Measurements from ENCODE around the gene ARL6IP6. TPM values are rescaled to one million over a fixed set of nuclear protein-coding genes. Genes with fewer than 3 reads are reported as not detected.

ARL6IP6 gene
- total and polyA plus RNA-seq, 2 of the 13 experiments (the other 11 are each of a cell fraction or from before 2014, with no cell fraction given), result 45.0 to 65.9 TPM

- TF ChIP-seq GZF1 (CRISPR knock-in tag; IDR thresholded peaks at IDR 0.05) (0 out of 2 replicates have a peak, but pooled peaks have one; percentile 64), PHF5A (CRISPR knock-in tag; IDR thresholded peaks at IDR 0.05; ENCODE audit: low read depth, unreplicated experiment) (peak; percentile 52), HNRNPK (IDR thresholded peaks at IDR 0.05; ENCODE audit: low read depth, low read length, poor library complexity, severe bottlenecking) (peak; percentile 80), FUBP1 (CRISPR knock-in tag; IDR thresholded peaks at IDR 0.05; ENCODE audit: borderline replicate concordance) (peak; percentile 74; the same call in 1 of the 2 replicates), ZC3H13 (CRISPR knock-in tag; IDR thresholded peaks at IDR 0.05) (peak; percentile 91), NR2F1 (CRISPR knock-in tag; IDR thresholded peaks at IDR 0.05) (peak; percentile 85 to 91), SP140L (CRISPR knock-in tag; IDR thresholded peaks at IDR 0.05; ENCODE audit: borderline replicate concordance) (0 out of 2 replicates have a peak, but pooled peaks have one; percentile 29), MLX (CRISPR knock-in tag; IDR thresholded peaks at IDR 0.05) (no peak), ZSCAN20 (CRISPR knock-in tag; IDR thresholded peaks at IDR 0.05; ENCODE audit: borderline replicate concordance) (no peak), CENPBD1 (CRISPR knock-in tag; IDR thresholded peaks at IDR 0.05; ENCODE audit: borderline replicate concordance, low read depth) (peak; percentile 35; the same call in 1 of the 2 replicates), ELF1 (CRISPR knock-in tag; IDR thresholded peaks at IDR 0.05) (peak; percentile 83), REST (IDR thresholded peaks at IDR 0.05; ENCODE audit: borderline replicate concordance in 1 of 2, low read depth in 1 of 2, low read length in 2 of 2) (peak in 1 of 2 experiments; percentile 22; a peak in 1 of 4 replicates), CBX2 (IDR thresholded peaks at IDR 0.05; ENCODE audit: low read depth, low read length) (no peak), CBX2 (CRISPR knock-in tag; IDR thresholded peaks at IDR 0.05; ENCODE audit: low read depth) (no peak), ZNF589 (CRISPR knock-in tag; conservative IDR thresholded peaks at IDR 0.05) (peak; percentile 47), CHCHD3 (CRISPR knock-in tag; IDR thresholded peaks at IDR 0.05) (no peak; the same call in 1 of the 2 replicates), CREB1 (IDR thresholded peaks at IDR 0.05) (peak; percentile 93), CREB1 (CRISPR knock-in tag; IDR thresholded peaks at IDR 0.05) (peak; percentile 97), PBX2 (CRISPR knock-in tag; IDR thresholded peaks at IDR 0.05) (peak; percentile 95)
Observed at GRCh38 chr2:152717228-152718075, 968 bp upstream of the ARL6IP6 start, which contains the start of gene PRPF40A (continued).
